T-helper 9 cell (primary cell): Measurements from ENCODE around the gene CCDC88B.

Experiments used
- DNase-seq: peaks from one replicate; pipeline ENCODE4 v3.0.0-alpha.2; 2020

Gene CCDC88B

GRCh38 chr11:64384028-64384737, 44.2 kb downstream of the CCDC88B start:
- no peak for DNase-seq

GRCh38 chr11:64384981-64385944, 45.3 kb downstream of the CCDC88B start:
- no peak for DNase-seq

- DNase-seq: no peak
Observed at GRCh38 chr11:64385945-64386704, 46.1 kb downstream of the CCDC88B start.

GRCh38 chr11:64387916-64388315, 47.9 kb downstream of the CCDC88B start:
- no peak for DNase-seq

- no peak for DNase-seq
Observed at GRCh38 chr11:64388894-64389293, 48.9 kb downstream of the CCDC88B start.

GRCh38 chr11:64389851-64390250, 49.8 kb downstream of the CCDC88B start:
- DNase-seq: no peak

GRCh38 chr11:64390558-64390957, 50.6 kb downstream of the CCDC88B start:
- no peak for DNase-seq

DNA sequence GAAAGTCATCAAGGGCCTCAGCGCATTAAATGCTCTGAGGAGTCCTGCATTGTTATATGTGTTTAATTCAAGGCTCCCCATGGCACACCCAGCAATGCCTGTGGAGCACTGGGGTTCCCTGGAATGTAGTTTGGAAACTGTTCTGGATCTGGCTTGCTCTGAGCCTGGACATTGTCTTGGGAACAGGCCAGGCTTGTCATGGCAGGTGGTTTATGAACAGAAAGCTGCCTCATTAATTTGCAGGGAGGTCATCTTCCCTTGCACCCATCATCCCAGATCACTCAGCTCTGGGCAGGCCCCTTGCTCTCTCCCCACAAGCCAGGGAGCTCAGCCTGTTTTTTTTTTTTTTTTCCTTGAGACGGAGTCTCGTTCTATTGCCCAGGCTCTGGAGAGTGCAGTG, 51.8 kb downstream of the CCDC88B start:
- DNase-seq: no peak

DNA sequence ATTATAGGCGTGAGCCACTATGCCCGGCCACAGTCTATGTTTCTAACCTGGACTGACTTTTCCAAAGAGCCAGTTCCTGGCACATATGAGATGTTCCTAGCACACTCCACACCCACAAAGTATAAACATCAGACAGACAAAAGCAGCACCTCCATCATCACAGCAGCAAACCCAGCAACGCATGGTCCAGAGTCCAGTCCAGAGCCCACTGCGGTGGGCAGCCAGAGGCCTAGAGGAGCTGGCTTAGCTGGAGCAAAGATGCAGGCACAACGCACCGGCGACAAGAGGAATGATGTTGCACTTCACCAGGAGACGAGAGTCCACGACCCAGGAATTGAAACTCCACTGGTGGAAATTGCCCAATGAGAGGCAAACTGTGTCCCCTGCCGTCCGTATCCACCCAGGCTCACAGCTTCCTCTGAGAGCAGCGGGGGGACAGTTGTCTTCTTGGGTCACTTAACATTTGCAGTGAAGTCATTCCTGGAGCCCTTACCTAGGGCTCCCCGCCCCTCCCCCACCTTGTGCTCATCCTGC, 55.6 kb downstream of the CCDC88B start:
- no peak for DNase-seq

DNA sequence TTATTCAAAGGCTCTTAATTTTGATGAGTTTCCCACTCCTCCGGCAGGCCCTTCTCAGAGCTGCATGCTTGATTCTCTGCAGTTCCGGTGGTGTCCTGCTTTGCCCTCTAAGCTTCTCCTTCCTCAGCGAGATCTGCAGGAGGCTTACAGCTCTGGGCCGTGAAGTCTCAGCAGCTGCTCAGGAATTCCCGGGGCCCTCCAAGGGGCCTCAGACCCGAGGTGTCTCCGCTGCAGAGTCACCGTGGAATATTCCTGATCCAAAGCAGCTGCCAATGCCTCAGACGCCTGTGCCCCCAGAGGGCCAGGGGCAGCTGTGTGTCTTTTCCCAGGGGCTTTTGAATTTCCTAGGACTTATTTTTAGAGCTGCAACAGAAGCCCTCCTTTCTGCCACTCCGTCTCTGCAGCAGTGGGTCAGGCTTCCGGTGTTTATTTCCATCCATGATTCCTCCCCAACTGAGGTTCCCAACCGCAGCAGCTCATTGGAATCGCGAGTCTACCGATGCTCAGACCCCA, 56.1 kb downstream of the CCDC88B start:
- no peak for DNase-seq

- DNase-seq: no peak
Observed at GRCh38 chr11:64400102-64400501, 60.1 kb downstream of the CCDC88B start.

DNA sequence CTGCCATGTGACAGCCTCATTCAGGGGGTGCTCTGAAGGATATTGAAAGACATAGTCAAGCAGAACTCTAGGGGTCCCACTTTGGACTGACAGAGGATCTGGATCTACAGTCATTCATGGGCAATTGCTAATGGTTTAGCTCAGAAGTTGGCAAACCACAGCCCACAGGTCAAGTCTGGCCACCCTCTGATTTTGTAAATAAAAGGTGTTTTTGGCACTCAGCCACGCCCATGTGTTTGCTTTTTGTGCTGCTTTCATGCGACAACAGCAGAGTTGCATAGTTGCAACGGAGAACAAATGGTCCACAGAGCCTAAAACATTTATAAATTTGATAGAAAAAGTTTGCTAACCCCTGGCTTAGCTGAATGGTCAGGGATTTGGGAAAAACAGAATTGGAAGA, 60.7 kb downstream of the CCDC88B start:
- no peak for DNase-seq

DNA sequence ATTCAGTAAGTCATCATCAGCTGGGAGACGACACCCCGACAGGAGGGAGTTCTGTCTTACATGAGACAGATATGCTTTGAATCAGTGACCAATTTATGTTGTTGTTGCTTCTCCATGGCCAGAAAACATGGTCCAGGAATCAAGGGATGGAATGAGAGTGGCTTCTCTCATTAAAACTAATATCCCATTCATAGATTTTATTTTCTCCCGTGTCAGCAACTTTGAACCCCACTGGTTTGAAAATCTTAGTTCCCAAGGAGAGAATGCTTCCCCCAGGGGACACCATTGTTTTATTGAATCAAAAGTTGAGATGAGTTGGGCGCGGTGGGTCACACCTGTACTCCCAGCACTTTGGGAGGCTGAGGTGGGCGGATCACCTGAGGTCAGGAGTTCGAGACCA, 61.8 kb downstream of the CCDC88B start:
- DNase-seq: no peak

GRCh38 chr11:64403106-64403505, 63.1 kb downstream of the CCDC88B start:
- DNase-seq: no peak

DNA sequence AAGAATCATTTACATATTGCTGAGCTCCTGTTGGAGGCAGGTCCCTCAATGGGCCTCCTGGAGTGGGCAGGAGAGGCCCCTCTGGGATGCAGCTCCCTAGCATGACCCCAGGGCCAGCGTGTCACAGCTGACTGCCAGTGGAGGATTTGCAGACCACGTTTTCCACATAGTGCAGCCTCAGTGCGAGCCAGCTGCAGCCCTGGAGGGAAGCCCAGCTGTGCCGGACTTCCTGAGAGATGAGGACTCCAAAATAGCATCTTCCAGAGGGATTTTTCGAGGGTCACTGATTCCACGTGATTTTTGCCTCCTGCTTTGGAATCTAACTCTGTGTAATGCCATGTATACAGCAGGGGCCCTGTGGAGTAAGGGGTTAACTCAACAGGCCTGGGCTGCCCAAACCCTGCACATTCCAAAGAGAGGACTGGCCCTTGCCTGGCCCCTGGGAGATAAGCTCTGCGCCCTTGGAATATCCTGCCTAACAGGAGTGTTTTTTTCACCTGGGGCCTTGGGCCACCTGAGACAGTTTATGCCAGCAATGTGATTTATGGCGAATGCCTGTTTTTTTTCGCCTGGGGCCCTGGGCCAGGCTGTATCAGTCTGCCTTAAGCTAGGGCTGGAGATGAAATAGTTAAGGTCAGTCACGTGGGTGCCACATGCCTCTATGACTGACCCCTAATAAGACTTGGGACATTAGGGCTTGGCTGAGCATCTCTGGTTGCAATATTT, 66.4 kb downstream of the CCDC88B start:
- no peak for DNase-seq
